ELF-1 (cell line): ENCODE data around the gene NKX6-2.

Experiments used
- DNase-seq: peaks from one replicate; pipeline ENCODE4 v3.0.0-alpha.2; 2016; ENCODE audit warnings: low read depth, low spot score

The NKX6-2 gene

GRCh38 chr10:132755166-132755711 lies 30.7 kb downstream of the NKX6-2 start:
- DNase-seq: no peak

DNA sequence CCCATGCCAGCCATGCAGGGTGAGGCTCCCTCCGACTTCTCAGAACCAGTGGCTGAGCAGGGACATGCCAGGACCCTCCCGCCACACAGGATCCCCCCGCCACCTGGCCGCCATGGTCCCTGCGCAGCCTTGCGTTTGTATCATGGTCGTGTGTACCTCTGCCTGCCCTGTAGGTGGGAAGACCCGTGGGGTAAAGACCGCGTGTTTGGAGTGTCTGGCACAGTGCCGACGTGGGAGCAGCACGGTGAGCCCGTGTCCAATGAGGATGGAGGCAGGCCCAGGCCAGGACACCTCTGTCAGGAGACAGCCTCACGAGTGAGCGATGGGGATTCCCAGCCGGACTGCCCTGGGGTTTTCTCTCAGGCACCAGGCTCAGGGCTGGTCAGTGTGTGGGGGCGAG lies 31.9 kb downstream of the NKX6-2 start:
- no peak for DNase-seq

DNA sequence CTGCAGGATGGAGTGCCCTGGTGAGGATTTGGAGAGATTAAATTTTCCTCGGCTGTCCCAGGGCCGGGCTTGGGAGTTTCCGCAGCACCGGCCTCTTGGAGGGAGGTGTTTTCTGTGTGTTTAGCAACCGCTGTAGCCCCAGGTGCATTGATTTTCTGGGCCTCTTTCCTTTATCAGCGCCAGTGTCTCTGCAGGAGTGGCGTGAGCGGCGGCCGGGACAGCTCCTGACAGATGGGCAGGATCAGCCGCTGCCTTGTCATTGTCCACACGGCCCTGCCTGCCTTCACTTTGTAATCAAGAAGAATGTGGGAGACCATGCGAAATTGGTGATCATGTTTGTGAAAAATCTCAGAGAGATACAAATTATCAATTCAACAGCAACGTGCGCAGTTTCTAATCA lies 32.4 kb downstream of the NKX6-2 start:
- DNase-seq: peak; percentile 51

DNA sequence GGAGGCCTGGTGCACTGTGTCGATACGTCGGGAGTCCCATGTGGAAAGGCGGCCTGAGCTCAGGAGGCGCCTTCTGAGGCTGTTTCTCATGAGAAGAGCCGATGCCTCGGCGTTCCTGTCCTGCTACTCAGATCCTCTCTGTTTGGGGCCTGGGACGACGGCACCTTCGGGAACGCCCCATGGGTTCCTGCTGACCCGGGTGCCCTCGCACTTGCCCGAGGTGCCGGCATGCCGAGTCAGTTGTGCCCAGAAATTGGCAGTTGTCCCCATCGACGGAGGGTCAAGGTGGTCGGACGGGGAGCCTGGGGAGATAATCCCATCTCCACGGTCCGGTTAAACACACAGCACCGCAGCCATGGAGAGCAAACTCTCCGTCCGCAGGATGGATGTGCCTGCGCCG lies 33.0 kb downstream of the NKX6-2 start:
- DNase-seq: no peak

GRCh38 chr10:132752378-132752777 lies 33.6 kb downstream of the NKX6-2 start:
- no peak for DNase-seq

DNA sequence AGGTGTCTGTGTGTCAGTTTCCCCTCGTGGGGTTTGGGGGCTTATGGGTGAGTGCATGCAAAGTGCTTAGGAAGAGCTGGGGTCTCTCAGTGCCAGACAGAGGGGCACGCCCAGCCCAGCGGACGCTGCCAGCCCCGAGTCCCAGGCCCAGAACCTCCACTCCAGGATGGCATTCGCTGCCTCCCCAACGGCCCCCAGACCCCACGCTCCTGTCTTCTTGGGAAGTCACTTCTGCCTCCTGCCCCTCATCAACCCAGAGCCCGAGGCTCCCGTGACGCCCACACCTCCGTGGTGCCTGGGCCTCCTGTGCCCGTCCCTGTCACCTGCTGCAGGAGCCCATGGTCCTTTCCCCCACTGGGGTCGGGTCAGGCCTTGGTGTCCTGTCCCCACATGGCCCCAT lies 35.0 kb downstream of the NKX6-2 start:
- no peak for DNase-seq

GRCh38 chr10:132749371-132749795 lies 36.6 kb downstream of the NKX6-2 start:
- DNase-seq: no peak

DNA sequence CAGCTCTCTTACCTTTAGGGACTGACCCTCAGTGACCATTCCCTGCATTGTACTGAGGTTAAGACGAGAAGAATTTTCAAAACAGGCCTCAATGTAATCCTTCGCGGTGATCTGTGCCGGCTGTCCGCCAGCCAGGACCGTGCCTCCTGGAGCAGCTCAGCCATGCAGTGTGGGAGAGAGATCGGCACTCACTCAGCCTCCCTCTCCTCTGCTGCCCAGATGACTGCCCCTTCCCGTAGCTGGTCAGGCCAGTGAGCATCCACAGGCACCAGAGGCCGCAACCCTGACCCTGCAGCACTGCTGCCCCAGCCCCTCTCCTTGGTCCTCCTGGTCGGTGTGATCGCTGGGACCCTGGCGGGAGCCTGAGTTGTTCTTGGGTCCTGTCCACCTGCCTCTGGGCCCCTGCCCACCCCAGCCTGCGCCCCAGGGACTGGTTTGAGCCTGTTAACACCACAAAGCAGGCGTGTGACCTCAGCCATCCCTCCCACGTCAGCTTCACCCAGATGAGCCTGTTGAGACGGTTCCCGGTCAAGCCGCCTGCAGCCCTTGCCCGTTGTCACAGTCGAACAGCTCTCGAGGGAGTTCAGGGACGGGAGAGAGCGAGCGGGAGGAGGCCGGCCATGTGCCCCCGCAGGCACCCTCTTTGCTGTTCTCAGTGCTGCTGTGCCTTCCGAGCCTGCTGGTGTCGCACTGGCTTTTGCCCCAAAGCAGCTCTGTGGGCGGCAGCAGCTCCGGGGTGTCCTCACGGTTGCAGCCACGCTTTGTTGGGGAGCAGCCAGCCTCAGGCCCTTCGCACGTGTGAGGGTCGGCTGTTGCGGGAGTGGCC lies 37.2 kb downstream of the NKX6-2 start:
- no peak for DNase-seq

DNA sequence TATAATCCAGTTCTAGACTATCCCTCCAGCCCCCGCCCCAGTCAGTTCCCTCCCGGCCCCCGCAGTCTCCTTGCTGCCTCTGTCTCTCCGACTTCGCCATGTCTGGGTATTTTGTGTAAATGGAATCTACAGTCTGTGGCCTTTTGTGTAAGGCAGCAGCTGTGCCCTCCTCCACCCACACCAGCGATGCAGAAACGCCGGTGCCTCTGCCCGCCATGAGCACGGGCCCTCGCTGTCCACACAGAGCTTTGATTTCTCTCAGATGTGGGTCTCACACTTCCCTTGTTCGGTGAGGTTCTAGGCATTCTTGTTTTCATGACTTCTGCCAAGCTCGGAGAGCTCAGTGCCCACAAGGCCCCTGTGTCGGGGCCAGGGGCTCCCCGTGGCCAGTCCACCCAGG lies 37.8 kb downstream of the NKX6-2 start:
- DNase-seq: no peak

GRCh38 chr10:132746801-132747625 lies 38.9 kb downstream of the NKX6-2 start:
- DNase-seq: peak; percentile 55

DNA sequence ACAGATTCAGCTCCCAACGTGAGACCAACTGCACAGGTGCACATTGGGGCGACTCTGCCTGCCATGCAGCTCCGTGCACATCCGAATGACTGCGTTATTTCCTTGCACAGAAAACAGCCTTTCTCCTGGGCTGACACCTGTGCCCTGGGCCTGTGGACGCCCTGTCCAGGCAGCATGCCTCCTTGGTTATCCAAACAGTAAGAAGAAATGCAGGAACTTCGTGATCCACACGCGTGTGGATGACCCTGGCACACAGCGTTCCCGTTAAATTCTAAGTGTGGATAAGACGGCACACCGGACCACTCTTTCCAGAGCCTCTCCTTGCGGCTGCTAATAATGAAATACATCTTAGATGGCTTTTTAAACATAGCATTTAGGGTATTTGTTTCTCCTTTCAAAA lies 39.6 kb downstream of the NKX6-2 start:
- no peak for DNase-seq

GRCh38 chr10:132745971-132746370 lies 40.0 kb downstream of the NKX6-2 start:
- DNase-seq: no peak

- no peak for DNase-seq
Observed at GRCh38 chr10:132745511-132745910, 40.4 kb downstream of the NKX6-2 start.

DNA sequence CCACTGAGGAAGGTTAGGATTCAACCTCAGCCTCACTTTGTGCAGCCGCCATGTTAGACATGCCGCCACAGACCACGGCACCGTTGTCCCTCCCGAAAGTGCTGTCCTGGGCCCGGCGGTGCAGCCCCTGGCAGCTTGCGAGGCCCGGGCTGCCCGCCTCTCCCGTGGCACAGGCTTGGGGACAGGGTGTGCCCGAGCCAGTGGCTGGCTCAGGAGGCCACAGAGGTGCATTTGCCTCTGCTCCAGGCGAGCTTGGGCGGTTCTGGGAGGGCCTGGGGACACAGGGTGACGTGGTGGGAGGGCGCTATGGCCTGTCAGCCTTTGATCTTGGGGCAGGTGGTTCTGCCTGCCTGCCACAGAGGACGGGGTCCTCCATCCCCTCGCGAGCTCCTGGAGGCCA lies 41.1 kb downstream of the NKX6-2 start:
- DNase-seq: no peak

DNA sequence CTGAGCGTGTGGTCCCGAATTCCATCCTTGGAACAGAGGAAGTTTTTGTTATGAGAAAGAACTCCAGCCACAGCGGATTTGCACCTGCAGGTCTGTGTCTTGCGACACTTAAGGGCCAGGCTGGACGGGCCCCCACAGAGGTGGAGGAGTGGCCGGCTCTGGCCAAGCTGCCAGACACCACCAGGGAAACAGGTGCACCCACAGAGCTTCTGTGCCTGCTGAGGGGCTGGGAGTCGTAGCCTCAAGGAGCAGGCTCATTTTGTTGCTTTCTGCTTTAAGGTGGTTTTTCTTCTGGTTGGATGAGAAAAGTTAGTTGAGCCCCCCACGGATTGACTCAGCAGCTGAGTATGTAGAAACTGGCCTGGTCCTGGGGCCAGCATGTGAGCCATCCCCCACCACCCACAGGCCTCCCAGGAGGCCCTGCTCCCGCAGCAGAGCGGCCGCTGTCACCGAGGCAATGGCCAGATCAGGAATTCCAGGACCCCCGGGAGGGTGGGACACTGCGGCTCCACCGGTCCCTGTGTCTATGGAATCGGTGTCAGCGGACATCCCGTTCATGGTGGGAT lies 41.9 kb downstream of the NKX6-2 start:
- peak; percentile 45 for DNase-seq

DNA sequence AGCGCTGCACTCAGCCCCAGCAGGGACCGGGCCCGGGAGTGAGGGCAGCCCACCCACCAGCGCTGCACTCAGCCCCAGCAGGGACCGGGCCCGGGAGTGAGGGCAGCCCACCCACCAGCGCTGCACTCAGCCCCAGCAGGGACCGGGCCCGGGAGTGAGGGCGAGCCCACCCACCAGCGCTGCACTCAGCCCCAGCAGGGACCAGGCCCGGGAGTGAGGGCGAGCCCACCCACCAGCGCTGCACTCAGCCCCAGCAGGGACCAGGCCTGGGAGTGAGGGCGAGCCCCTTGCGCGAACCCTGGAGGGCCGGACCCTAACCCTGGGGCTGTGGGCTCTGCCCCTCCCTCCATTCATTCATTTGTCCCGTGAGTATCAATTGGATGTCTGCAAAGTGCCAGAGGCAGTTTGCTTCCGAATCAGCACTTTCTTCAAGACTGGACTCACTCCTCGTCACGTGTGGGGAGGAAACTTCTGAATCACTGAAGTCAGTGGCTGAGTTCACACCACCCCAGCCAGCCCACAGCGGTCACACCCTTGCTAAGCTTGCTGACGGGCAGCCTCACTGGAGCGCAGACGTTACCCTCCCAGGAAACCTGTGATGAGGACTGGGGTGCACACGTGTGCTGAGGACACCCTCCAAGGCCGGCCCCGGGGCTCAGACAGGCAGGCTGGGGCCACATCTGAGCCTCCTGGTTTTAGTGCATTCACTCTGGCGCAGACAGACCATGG lies 42.6 kb downstream of the NKX6-2 start:
- DNase-seq: peak; percentile 54

- DNase-seq: peak; percentile 43
Observed at GRCh38 chr10:132742837-132743194, 43.1 kb downstream of the NKX6-2 start.

DNA sequence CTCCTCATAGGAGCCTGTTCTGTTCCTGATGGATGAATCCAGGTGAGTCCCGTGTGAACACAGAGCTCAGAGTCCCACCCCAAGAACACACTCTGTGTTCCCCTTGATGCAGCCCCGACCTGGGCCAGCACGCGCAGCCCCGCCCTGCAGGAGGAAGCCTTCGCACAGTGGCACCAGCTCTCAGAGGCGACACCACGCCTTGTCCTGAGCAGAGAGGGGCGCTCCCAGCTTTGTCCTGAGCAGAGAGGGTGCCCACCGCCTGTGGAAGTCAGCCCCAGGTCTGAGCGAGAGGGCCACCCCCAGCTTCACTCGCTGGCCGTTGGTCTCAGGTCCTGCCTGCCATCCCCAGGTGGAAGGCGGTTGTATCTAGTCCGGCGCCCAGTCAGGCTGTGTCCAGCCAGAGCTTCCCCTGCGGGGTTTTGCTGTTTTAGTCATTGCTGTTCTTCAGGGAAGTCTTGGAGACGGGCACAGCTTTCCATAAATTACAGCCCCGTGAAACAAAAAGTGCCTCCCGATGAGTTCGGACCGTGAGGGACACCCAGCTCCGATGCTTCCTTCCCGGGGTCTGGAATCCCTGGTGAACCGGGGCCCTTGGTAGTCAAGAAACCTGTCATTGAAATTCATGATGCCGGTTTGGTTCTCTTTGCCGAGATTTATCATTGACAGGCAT lies 43.6 kb downstream of the NKX6-2 start:
- DNase-seq: peak; percentile 42

- DNase-seq: no peak
Observed at GRCh38 chr10:132740588-132740987, 45.4 kb downstream of the NKX6-2 start.

DNA sequence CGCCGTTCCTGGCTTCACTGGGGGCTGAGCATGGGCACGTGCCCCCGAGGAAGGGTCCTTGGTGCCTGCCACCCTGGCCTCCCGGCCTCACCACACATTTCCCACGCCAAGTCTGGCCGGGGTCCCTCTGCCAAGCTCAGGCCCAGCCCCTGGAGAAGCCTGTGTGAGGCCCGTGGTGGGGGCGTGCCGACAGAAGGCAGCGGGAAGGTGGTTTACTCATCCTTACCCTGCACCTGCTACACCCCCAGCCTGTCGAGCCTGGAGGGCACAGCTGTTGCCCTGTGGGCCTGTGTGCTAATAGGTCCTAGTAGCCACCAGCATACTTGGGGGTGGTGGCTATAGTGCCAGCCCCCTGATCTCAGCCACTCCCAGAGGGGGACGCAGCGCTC lies 46.7 kb downstream of the NKX6-2 start:
- no peak for DNase-seq
